Measurements from ENCODE around the gene TRERF1.

TRERF1 gene

GRCh38 chr6:42431356-42431755 lies 20.4 kb downstream of the TRERF1 start:
- DNase-seq = no peak
- H2AFZ ChIP-seq (ENCODE audit: low read length) = no peak overlapping the region
- H4K20me1 ChIP-seq (ENCODE audit: insufficient read depth, low read length) = no peaks in the 10 kb centered on the region
- H3K27me3 ChIP-seq (replicated peaks; ENCODE audit: insufficient read depth, low read length) = no peaks in the 10 kb centered on the region
- H3K4me2 ChIP-seq (ENCODE audit: low read depth, low read length) = no peak overlapping the region
- no peaks in the 10 kb centered on the region for H3K9me3 ChIP-seq (replicated peaks; ENCODE audit: insufficient read depth, low read length)
- H3K4me1 ChIP-seq (ENCODE audit: low read length) = peaks cover 3% of the 10 kb centered on the region; the same call in 1 of the 2 replicates
- TF ChIP-seq CTCF (IDR thresholded peaks at IDR 0.05; ENCODE audit: low read length) = no peak
- no peak for TF ChIP-seq EZH2 (optimal IDR thresholded peaks at IDR 0.05; ENCODE audit: low read depth, low read length)
- no peak for TF ChIP-seq EZH2phosphoT487 (IDR thresholded peaks at IDR 0.05; ENCODE audit: low read length)
- H3K79me2 ChIP-seq (ENCODE audit: low read length) = peaks cover 14% of the 10 kb centered on the region
- H3K27ac ChIP-seq (ENCODE audit: low read length) = no peak overlapping the region
- no peak overlapping the region for H3K4me3 ChIP-seq (ENCODE audit: low read length)
- H3K9me2 ChIP-seq (replicated peaks; ENCODE audit: insufficient read depth, low read length) = no peaks in the 10 kb centered on the region
- no peak overlapping the region for H3K9ac ChIP-seq (ENCODE audit: low read length)
- H3F3A ChIP-seq (ENCODE audit: insufficient read depth, low read length) = no peaks in the 10 kb centered on the region
- H3K36me3 ChIP-seq (replicated peaks; ENCODE audit: insufficient read depth, low read length) = no peaks in the 10 kb centered on the region

- no peak overlapping the region for H3K4me2 ChIP-seq (ENCODE audit: low read depth, low read length)
- H3K4me3 ChIP-seq (ENCODE audit: low read length) = no peak overlapping the region
- DNase-seq = no peak
- H3K9me2 ChIP-seq (replicated peaks; ENCODE audit: insufficient read depth, low read length) = no peaks in the 10 kb centered on the region
- no peaks in the 10 kb centered on the region for H3K36me3 ChIP-seq (replicated peaks; ENCODE audit: insufficient read depth, low read length)
- no peaks in the 10 kb centered on the region for H3F3A ChIP-seq (ENCODE audit: insufficient read depth, low read length)
- no peak overlapping the region for H3K9ac ChIP-seq (ENCODE audit: low read length)
- H3K27ac ChIP-seq (ENCODE audit: low read length) = no peak overlapping the region
- H3K4me1 ChIP-seq (ENCODE audit: low read length) = peaks cover 7% of the 10 kb centered on the region
- no peak overlapping the region for H2AFZ ChIP-seq (ENCODE audit: low read length)
- no peaks in the 10 kb centered on the region for H3K9me3 ChIP-seq (replicated peaks; ENCODE audit: insufficient read depth, low read length)
- no peaks in the 10 kb centered on the region for H4K20me1 ChIP-seq (ENCODE audit: insufficient read depth, low read length)
- peaks cover 18% of the 10 kb centered on the region for H3K79me2 ChIP-seq (ENCODE audit: low read length)
- H3K27me3 ChIP-seq (replicated peaks; ENCODE audit: insufficient read depth, low read length) = no peaks in the 10 kb centered on the region
- no peak for TF ChIP-seq EZH2phosphoT487 (IDR thresholded peaks at IDR 0.05; ENCODE audit: low read length)
- no peak for TF ChIP-seq EZH2 (optimal IDR thresholded peaks at IDR 0.05; ENCODE audit: low read depth, low read length)
- TF ChIP-seq CTCF (IDR thresholded peaks at IDR 0.05; ENCODE audit: low read length) = no peak
Measured at GRCh38 chr6:42429836-42430235, 21.9 kb downstream of the TRERF1 start.

- Histone ChIP-seq H3K27me3 (replicated peaks; ENCODE audit: insufficient read depth, low read length) (no peaks in the 10 kb centered on the region), H3K9me2 (replicated peaks; ENCODE audit: insufficient read depth, low read length) (no peaks in the 10 kb centered on the region), H3K4me3 (ENCODE audit: low read length) (no peak overlapping the region), H4K20me1 (ENCODE audit: insufficient read depth, low read length) (no peaks in the 10 kb centered on the region), H3K9ac (ENCODE audit: low read length) (no peak overlapping the region), H3F3A (ENCODE audit: insufficient read depth, low read length) (no peaks in the 10 kb centered on the region), H3K27ac (ENCODE audit: low read length) (no peak overlapping the region), H3K9me3 (replicated peaks; ENCODE audit: insufficient read depth, low read length) (no peaks in the 10 kb centered on the region), H3K36me3 (replicated peaks; ENCODE audit: insufficient read depth, low read length) (no peaks in the 10 kb centered on the region), H3K4me2 (ENCODE audit: low read depth, low read length) (no peak overlapping the region), H3K79me2 (ENCODE audit: low read length) (peaks cover 18% of the 10 kb centered on the region), H3K4me1 (ENCODE audit: low read length) (peaks cover 7% of the 10 kb centered on the region), H2AFZ (ENCODE audit: low read length) (no peak overlapping the region)
- TF ChIP-seq CTCF (IDR thresholded peaks at IDR 0.05; ENCODE audit: low read length) (no peak), EZH2 (optimal IDR thresholded peaks at IDR 0.05; ENCODE audit: low read depth, low read length) (no peak), EZH2phosphoT487 (IDR thresholded peaks at IDR 0.05; ENCODE audit: low read length) (no peak)
- DNase-seq = no peak
Measured at GRCh38 chr6:42429042-42429585, 22.6 kb downstream of the TRERF1 start.

Measured in MM.1S (cell line).